ENCODE data around the gene C19orf81.

DNA sequence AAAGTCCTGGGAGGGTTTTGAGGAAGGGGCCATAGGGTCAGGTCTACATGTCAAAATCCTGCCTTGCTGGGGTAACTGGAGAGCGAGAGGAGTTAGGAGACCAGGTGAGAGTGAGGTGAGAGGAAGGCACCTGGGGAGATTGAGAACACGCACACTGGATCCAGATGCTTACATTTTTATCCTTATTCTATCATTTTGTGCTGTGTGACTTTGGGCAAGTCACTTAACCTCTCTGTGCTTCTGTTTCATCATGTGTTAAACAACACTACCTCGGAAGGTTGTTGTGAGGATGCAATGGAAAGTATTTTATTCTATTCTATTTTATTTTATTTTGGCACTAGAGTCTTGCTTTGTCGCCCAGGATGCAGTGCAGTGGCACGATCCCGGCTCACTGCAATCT, 3.5 kb downstream of the C19orf81 start:
- TF ChIP-seq TARDBP (IDR thresholded peaks at IDR 0.05) (no peak), ARNT (IDR thresholded peaks at IDR 0.05) (no peak)
